GM23338 (cell line): ENCODE data around the gene NUDT6. TPM values are rescaled to one million over a fixed set of nuclear protein-coding genes. Genes with fewer than 3 reads are reported as not detected.

Source experiments
- ATAC-seq: fragments of 200-7000 bp; cut with Tn5 transposase; 3 replicates; pipeline ENCODE4 v1.9.1; 2020
- DNase-seq: peaks from one replicate; pipeline ENCODE4 v3.0.0-alpha.2; 2015; ENCODE audit warnings: low spot score
- H2AFZ ChIP-seq: fragments of 200-600 bp; sonication (generic); 2 replicates; pipeline ENCODE4 v1.8.0; 2016; ENCODE audit warnings: antibody characterized with exemption, mild to moderate bottlenecking, moderate library complexity
- H3F3A ChIP-seq: fragments of 200-600 bp; sonication (generic); replicated peaks from 2 replicates; pipeline ENCODE4 v1.8.0; 2017; ENCODE audit warnings: antibody characterized with exemption, mixed run types, low read depth
- H3K27ac ChIP-seq: fragments of 200-600 bp; sonication (generic); 2 replicates; pipeline ENCODE4 v1.6.1; 2016; ENCODE audit warnings: low read depth
- H3K27me3 ChIP-seq: fragments of 200-600 bp; sonication (generic); 2 replicates; pipeline ENCODE4 v1.8.0; 2016; ENCODE audit warnings: mild to moderate bottlenecking, mixed run types, moderate library complexity; ENCODE audit not compliant: insufficient read depth
- H3K36me3 ChIP-seq: fragments of 200-600 bp; sonication (generic); 2 replicates; pipeline ENCODE4 v1.8.0; 2016; ENCODE audit warnings: mild to moderate bottlenecking; ENCODE audit not compliant: insufficient read depth
- H3K4me1 ChIP-seq: fragments of 200-600 bp; sonication (generic); 2 replicates; pipeline ENCODE4 v1.8.0; 2016; ENCODE audit warnings: mild to moderate bottlenecking, moderate library complexity; ENCODE audit not compliant: insufficient read depth
- H3K4me2 ChIP-seq: fragments of 200-600 bp; sonication (generic); 2 replicates; pipeline ENCODE4 v1.7.1; 2017; ENCODE audit warnings: mixed run types
- H3K4me3 ChIP-seq: fragments of 200-600 bp; sonication (generic); 2 replicates; pipeline ENCODE4 v1.6.1; 2016; ENCODE audit warnings: mixed run types
- H3K79me2 ChIP-seq: fragments of 200-600 bp; sonication (generic); replicated peaks from 2 replicates; pipeline ENCODE4 v1.8.0; 2017; ENCODE audit warnings: mild to moderate bottlenecking; ENCODE audit not compliant: insufficient read depth
- H3K9me2 ChIP-seq: fragments of 200-600 bp; sonication (generic); 2 replicates; pipeline ENCODE4 v1.8.0; 2017; ENCODE audit not compliant: insufficient read depth
- H4K20me1 ChIP-seq: fragments of 200-600 bp; sonication (generic); replicated peaks from 2 replicates; pipeline ENCODE4 v1.8.0; 2017; ENCODE audit warnings: mild to moderate bottlenecking; ENCODE audit not compliant: insufficient read depth
- H3K27ac Mint-ChIP-seq: 2 replicates; pipeline ENCODE4 v1.8.0; 2020; ENCODE audit warnings: inconsistent platforms, mild to moderate bottlenecking, moderate library complexity, mixed read lengths
- H3K27me3 Mint-ChIP-seq: 3 replicates; pipeline ENCODE4 v1.8.0; 2022; ENCODE audit warnings: low read depth, mild to moderate bottlenecking, moderate library complexity, mixed read lengths, inconsistent platforms; ENCODE audit not compliant: insufficient read depth, poor library complexity
- H3K36me3 Mint-ChIP-seq: 3 replicates; pipeline ENCODE4 v1.8.0; 2021; ENCODE audit warnings: low read depth, mild to moderate bottlenecking, inconsistent platforms, moderate library complexity, mixed read lengths
- H3K4me1 Mint-ChIP-seq: 3 replicates; pipeline ENCODE4 v1.8.0; 2020; ENCODE audit warnings: mild to moderate bottlenecking, inconsistent platforms, mixed read lengths
- H3K4me3 Mint-ChIP-seq: 3 replicates; pipeline ENCODE4 v1.8.0; 2021; ENCODE audit warnings: moderate library complexity, mild to moderate bottlenecking, inconsistent platforms, mixed read lengths
- H3K9me3 Mint-ChIP-seq: 3 replicates; pipeline ENCODE4 v1.8.0; 2020; ENCODE audit warnings: moderate library complexity, mild to moderate bottlenecking, inconsistent platforms, mixed read lengths
- CREB1 ChIP-seq: fragments of 250-450 bp; sonication (Bioruptor Pico); IDR thresholded peaks from 2 replicates; pipeline ENCODE4 v1.5.0; 2020; ENCODE audit warnings: low read depth, mild to moderate bottlenecking, moderate library complexity
- EZH2 ChIP-seq: fragments of 200-600 bp; sonication (generic); IDR thresholded peaks from one replicate; pipeline ENCODE4 v1.8.0; 2017; ENCODE audit warnings: antibody characterized with exemption, mild to moderate bottlenecking, low read depth; ENCODE audit not compliant: unreplicated experiment
- EZH2phosphoT487 ChIP-seq: fragments of 200-600 bp; sonication (generic); IDR thresholded peaks from one replicate; pipeline ENCODE4 v1.8.1; 2018; ENCODE audit warnings: antibody characterized with exemption; ENCODE audit not compliant: unreplicated experiment
- JUNB ChIP-seq: IDR thresholded peaks from one replicate; pipeline ENCODE4 v1.6.1; 2016; ENCODE audit warnings: antibody characterized with exemption; ENCODE audit not compliant: unreplicated experiment
- NANOG ChIP-seq: IDR thresholded peaks from 2 replicates; pipeline ENCODE4 v1.6.1; 2016; ENCODE audit warnings: antibody characterized with exemption, borderline replicate concordance
- POLR2AphosphoS5 ChIP-seq: IDR thresholded peaks from 2 replicates; pipeline ENCODE4 v1.6.1; 2016; ENCODE audit warnings: antibody characterized with exemption, low read depth
- STAT1 ChIP-seq: IDR thresholded peaks from one replicate; pipeline ENCODE4 v1.6.1; 2016; ENCODE audit warnings: antibody characterized with exemption; ENCODE audit not compliant: unreplicated experiment
- ZNF114 ChIP-seq: fragments of 250-450 bp; sonication (Bioruptor Pico); IDR thresholded peaks from 2 replicates; pipeline ENCODE4 v1.5.0; 2020; ENCODE audit warnings: mild to moderate bottlenecking, moderate library complexity
- ZNF331 ChIP-seq: fragments of 250-450 bp; sonication (Bioruptor Pico); IDR thresholded peaks from 2 replicates; pipeline ENCODE4 v1.5.0; 2020; ENCODE audit warnings: low read depth, mild to moderate bottlenecking, moderate library complexity
- polyA plus RNA-seq: library from polyadenylated mRNA; unstranded; fragments of >200 nt; fragmentation: Nextera tagmentation; extraction: Ambion mirVana; gene quantifications from 2 replicates; pipeline ENCODE4 v1.2.1, GENCODE V29; 2016
- total RNA-seq: library from RNA; depleted of rRNA; stranded (reverse); fragments of >200 nt; shearing (Covaris generic); gene quantifications from 2 replicates; pipeline ENCODE4 v1.2.3, GENCODE V29; 2014
- TF ChIP-seq, protein P1 (sequence below): IDR thresholded peaks from one replicate; pipeline ENCODE4 v1.6.1; 2018; ENCODE audit warnings: antibody characterized with exemption; ENCODE audit not compliant: unreplicated experiment
- TF ChIP-seq, protein P2 (sequence below): IDR thresholded peaks from 2 replicates; pipeline ENCODE4 v1.6.1; 2016; ENCODE audit warnings: antibody characterized with exemption
- TF ChIP-seq, protein P3 (sequence below), 2 experiments: fragments of 200-600 bp in 1 of 2; sonication (generic) in 1 of 2; conservative IDR thresholded peaks; 2 replicates each; pipeline versions ENCODE4 v1.5.1 to v1.6.1; 2016 to 2017; ENCODE audit warnings: antibody characterized with exemption in 2 of 2, low read depth in 2 of 2, mild to moderate bottlenecking in 2 of 2, moderate library complexity in 1 of 2

The NUDT6 gene
- total and polyA plus RNA-seq, 2 experiments from 2014 or later: 4.9 to 9.1 TPM

DNA sequence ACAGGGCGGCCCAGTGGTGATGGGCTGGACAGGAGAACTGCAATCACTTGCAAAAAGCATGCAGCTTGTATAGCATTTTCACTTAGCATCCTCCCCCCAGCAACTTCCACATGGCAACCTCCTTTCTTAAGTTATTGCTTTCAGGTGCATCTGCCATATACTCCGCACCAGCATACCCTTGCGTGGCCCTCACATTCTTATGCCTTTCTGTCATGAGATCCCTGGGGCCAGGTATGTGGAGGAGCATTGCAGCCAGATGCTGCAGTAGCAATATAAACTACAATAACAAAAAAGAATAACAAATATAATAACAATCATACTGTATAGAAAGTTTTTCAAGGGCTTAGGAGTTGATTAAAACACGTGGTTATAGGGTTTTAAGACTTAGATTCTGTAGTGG lies 26.3 kb upstream of the NUDT6 start:
- no peaks in the 10 kb centered on the region for H3K4me1 Mint-ChIP-seq
- H3K27me3 ChIP-seq: no peaks in the 10 kb centered on the region
- DNase-seq (no peak), ATAC-seq (no peak)
- peaks cover 5% of the 10 kb centered on the region for H3K27me3 Mint-ChIP-seq
- no peak overlapping the region for H3K27ac ChIP-seq
- no peak overlapping the region for H3K4me3 Mint-ChIP-seq
- no peak overlapping the region for H3K4me2 ChIP-seq
- H3K36me3 ChIP-seq: peaks cover 30% of the 10 kb centered on the region
- 0 out of 2 replicates have a peak, but pooled peaks cover 4% of the 10 kb centered on the region for H3K79me2 ChIP-seq
- peaks cover 74% of the 10 kb centered on the region for H3K36me3 Mint-ChIP-seq
- no peaks in the 10 kb centered on the region for H3F3A ChIP-seq
- no peak overlapping the region for H3K4me3 ChIP-seq
- no peak overlapping the region for H3K27ac Mint-ChIP-seq
- no peaks in the 10 kb centered on the region for H3K4me1 ChIP-seq
- TF ChIP-seq NANOG (no peak), POLR2AphosphoS5 (no peak), EZH2 (no peak), EZH2phosphoT487 (no peak), ZNF331 (CRISPR knock-in tag) (no peak)
- TF ChIP-seq, protein P1, sequence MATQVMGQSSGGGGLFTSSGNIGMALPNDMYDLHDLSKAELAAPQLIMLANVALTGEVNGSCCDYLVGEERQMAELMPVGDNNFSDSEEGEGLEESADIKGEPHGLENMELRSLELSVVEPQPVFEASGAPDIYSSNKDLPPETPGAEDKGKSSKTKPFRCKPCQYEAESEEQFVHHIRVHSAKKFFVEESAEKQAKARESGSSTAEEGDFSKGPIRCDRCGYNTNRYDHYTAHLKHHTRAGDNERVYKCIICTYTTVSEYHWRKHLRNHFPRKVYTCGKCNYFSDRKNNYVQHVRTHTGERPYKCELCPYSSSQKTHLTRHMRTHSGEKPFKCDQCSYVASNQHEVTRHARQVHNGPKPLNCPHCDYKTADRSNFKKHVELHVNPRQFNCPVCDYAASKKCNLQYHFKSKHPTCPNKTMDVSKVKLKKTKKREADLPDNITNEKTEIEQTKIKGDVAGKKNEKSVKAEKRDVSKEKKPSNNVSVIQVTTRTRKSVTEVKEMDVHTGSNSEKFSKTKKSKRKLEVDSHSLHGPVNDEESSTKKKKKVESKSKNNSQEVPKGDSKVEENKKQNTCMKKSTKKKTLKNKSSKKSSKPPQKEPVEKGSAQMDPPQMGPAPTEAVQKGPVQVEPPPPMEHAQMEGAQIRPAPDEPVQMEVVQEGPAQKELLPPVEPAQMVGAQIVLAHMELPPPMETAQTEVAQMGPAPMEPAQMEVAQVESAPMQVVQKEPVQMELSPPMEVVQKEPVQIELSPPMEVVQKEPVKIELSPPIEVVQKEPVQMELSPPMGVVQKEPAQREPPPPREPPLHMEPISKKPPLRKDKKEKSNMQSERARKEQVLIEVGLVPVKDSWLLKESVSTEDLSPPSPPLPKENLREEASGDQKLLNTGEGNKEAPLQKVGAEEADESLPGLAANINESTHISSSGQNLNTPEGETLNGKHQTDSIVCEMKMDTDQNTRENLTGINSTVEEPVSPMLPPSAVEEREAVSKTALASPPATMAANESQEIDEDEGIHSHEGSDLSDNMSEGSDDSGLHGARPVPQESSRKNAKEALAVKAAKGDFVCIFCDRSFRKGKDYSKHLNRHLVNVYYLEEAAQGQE: no peak
- TF ChIP-seq, protein P2, sequence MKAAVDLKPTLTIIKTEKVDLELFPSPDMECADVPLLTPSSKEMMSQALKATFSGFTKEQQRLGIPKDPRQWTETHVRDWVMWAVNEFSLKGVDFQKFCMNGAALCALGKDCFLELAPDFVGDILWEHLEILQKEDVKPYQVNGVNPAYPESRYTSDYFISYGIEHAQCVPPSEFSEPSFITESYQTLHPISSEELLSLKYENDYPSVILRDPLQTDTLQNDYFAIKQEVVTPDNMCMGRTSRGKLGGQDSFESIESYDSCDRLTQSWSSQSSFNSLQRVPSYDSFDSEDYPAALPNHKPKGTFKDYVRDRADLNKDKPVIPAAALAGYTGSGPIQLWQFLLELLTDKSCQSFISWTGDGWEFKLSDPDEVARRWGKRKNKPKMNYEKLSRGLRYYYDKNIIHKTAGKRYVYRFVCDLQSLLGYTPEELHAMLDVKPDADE: no peak
- H2AFZ ChIP-seq: no peak overlapping the region
- H3K9me3 Mint-ChIP-seq: peaks cover 22% of the 10 kb centered on the region
- H4K20me1 ChIP-seq: no peaks in the 10 kb centered on the region
- H3K9me2 ChIP-seq: peaks cover 10% of the 10 kb centered on the region

DNA sequence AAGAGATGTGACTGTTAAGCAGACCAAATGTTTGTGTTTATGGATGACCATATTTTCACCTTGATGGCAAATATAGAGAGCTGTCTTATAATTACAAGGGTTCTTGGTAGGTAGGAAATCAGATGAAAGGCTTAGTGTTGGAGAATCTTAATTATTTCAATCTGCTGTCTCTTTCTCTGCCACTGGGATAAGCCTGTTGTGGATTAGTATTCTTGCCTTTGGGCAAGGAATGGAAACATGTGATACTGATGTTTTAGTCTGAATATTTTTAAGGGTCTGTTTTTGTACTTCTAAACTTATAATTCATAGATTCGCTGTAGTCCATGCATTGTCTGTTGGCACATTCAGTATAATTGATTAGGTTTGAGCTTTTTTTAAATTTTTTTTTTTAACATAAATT lies 23.7 kb upstream of the NUDT6 start:
- peaks cover 30% of the 10 kb centered on the region for H3K36me3 ChIP-seq
- H3K4me3 ChIP-seq: no peak overlapping the region
- Mint-ChIP-seq H3K9me3 (peaks cover 25% of the 10 kb centered on the region), H3K4me1 (no peaks in the 10 kb centered on the region), H3K4me3 (no peak overlapping the region), H3K36me3 (peaks cover 70% of the 10 kb centered on the region), H3K27me3 (peaks cover 5% of the 10 kb centered on the region), H3K27ac (no peak overlapping the region)
- H3K4me1 ChIP-seq: no peaks in the 10 kb centered on the region
- peaks cover 6% of the 10 kb centered on the region; the same call in 1 of the 2 replicates for H3K9me2 ChIP-seq
- no peak overlapping the region for H2AFZ ChIP-seq
- H3K27me3 ChIP-seq: no peaks in the 10 kb centered on the region
- no peak overlapping the region for H3K4me2 ChIP-seq
- no peak for DNase-seq
- H3K27ac ChIP-seq: no peak overlapping the region
- ATAC-seq: no peak
- H3K79me2 ChIP-seq: peaks cover 4% of the 10 kb centered on the region; the same call in 1 of the 2 replicates
- no peaks in the 10 kb centered on the region for H3F3A ChIP-seq
- no peaks in the 10 kb centered on the region for H4K20me1 ChIP-seq
- no peak for TF ChIP-seq ZNF331 (CRISPR knock-in tag)
- TF ChIP-seq, protein P3, sequence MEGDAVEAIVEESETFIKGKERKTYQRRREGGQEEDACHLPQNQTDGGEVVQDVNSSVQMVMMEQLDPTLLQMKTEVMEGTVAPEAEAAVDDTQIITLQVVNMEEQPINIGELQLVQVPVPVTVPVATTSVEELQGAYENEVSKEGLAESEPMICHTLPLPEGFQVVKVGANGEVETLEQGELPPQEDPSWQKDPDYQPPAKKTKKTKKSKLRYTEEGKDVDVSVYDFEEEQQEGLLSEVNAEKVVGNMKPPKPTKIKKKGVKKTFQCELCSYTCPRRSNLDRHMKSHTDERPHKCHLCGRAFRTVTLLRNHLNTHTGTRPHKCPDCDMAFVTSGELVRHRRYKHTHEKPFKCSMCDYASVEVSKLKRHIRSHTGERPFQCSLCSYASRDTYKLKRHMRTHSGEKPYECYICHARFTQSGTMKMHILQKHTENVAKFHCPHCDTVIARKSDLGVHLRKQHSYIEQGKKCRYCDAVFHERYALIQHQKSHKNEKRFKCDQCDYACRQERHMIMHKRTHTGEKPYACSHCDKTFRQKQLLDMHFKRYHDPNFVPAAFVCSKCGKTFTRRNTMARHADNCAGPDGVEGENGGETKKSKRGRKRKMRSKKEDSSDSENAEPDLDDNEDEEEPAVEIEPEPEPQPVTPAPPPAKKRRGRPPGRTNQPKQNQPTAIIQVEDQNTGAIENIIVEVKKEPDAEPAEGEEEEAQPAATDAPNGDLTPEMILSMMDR (conservative IDR thresholded peaks at IDR 0.05; ENCODE audit: low read depth in 2 of 2): no peak
- no peak for TF ChIP-seq CREB1 (CRISPR knock-in tag)
- no peak for TF ChIP-seq EZH2
- TF ChIP-seq POLR2AphosphoS5: no peak
- TF ChIP-seq STAT1: no peak
- no peak for TF ChIP-seq JUNB
- TF ChIP-seq EZH2phosphoT487: no peak
- TF ChIP-seq ZNF114 (CRISPR knock-in tag): no peak
